Measurements from ENCODE around the gene L1CAM. TPM values are rescaled to one million over a fixed set of nuclear protein-coding genes. Genes with fewer than 3 reads are reported as not detected.
A peak's percentile ranks its signal among the peaks of the same experiment; 100 is the strongest.

L1CAM gene, protein sequence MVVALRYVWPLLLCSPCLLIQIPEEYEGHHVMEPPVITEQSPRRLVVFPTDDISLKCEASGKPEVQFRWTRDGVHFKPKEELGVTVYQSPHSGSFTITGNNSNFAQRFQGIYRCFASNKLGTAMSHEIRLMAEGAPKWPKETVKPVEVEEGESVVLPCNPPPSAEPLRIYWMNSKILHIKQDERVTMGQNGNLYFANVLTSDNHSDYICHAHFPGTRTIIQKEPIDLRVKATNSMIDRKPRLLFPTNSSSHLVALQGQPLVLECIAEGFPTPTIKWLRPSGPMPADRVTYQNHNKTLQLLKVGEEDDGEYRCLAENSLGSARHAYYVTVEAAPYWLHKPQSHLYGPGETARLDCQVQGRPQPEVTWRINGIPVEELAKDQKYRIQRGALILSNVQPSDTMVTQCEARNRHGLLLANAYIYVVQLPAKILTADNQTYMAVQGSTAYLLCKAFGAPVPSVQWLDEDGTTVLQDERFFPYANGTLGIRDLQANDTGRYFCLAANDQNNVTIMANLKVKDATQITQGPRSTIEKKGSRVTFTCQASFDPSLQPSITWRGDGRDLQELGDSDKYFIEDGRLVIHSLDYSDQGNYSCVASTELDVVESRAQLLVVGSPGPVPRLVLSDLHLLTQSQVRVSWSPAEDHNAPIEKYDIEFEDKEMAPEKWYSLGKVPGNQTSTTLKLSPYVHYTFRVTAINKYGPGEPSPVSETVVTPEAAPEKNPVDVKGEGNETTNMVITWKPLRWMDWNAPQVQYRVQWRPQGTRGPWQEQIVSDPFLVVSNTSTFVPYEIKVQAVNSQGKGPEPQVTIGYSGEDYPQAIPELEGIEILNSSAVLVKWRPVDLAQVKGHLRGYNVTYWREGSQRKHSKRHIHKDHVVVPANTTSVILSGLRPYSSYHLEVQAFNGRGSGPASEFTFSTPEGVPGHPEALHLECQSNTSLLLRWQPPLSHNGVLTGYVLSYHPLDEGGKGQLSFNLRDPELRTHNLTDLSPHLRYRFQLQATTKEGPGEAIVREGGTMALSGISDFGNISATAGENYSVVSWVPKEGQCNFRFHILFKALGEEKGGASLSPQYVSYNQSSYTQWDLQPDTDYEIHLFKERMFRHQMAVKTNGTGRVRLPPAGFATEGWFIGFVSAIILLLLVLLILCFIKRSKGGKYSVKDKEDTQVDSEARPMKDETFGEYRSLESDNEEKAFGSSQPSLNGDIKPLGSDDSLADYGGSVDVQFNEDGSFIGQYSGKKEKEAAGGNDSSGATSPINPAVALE
- total RNA-seq: under 1 TPM in 1 of 2 donors, not detected in 1; 0.59 TPM
- polyA plus RNA-seq: under 1 TPM; 0.28 to 0.39 TPM

DNA sequence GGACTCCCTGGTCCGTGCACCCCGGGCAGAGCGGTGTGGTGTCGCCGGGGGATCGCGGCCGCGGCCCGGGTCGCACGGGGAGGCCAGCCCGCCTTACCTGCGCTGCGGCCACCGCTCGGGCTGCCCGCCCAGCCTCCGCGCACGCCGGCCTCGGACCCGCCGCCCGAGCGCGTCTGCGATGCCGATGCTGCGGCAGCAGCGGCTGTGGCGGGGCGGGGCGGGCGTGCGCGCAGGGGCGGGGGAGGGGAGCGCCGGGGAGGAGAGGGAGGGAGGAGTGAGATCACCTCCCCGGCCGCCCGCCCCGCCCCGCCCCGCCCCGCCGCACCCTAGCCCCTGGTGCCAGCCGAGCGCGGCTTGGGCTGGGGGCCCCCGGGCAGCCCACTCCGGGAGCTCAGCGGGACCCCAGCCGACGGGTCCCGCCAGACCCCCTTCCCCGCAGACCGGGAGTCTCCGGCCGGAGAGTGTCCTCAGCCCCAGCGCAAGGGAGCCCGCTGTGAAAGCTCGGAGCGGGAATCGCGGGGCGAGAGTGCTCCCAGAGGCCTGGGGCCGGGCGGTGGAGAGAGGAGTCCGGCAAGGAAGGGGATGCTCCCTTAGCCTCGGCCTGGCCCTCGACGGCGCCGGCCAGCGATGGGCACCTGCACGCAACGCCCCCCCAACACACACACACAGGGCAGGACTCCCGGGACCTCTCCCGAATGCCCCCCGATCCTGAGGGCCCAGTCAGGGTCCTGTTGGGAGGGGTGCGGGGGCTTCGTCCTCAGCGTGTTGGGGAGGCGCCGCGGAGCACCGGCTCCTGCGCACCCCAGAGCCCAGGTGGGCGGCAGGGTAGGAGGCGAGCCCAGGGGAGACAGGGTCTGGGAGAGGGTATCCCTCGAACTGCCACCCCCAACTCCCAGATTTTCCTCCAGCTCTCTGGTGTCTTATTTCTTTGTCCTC is at the start of gene L1CAM:
Gene L1CAM (minus strand): TSS at position 206 of the 936 bp plus-strand sequence. CDS start 10,337 bp downstream, outside the sequence.
- 4% methylated on average over 67 of the region's 94 CpGs for WGBS
- Histone ChIP-seq H3K27ac (ENCODE audit: low read depth in 1 of 2, low read length in 2 of 2) (no peak within 1 kb of the TSS), H3K27me3 (ENCODE audit: control insufficient read depth in 4 of 4, insufficient read depth in 4 of 4, low read length in 3 of 4) (peaks cover 0 to 3% (median 1%) of the 10 kb centered on the region in 4 donors), H3K9ac (ENCODE audit: low read depth in 1 of 2, low read length in 2 of 2) (no peak within 1 kb of the TSS), H3K9me3 (ENCODE audit: control insufficient read depth in 4 of 4, low read length in 3 of 4) (no peaks in the 10 kb centered on the region), H3K36me3 (ENCODE audit: control insufficient read depth in 4 of 4, insufficient read depth in 3 of 4, low read depth in 1 of 4, low read length in 3 of 4) (no peaks in the 10 kb centered on the region), H3K4me1 (ENCODE audit: control insufficient read depth in 4 of 4, insufficient read depth in 4 of 4, low read length in 3 of 4) (peaks cover 0 to 2% (median 0%) of the 10 kb centered on the region in 4 donors), H3K4me3 (ENCODE audit: low read depth in 1 of 3, low read length in 3 of 3) (no peak within 1 kb of the TSS)
- no peak for TF ChIP-seq FOXA1 (IDR thresholded peaks at IDR 0.05)
- no peak for TF ChIP-seq HNF4G (IDR thresholded peaks at IDR 0.05)
- TF ChIP-seq JUND (IDR thresholded peaks at IDR 0.05): no peak
- no peak for TF ChIP-seq FOXA2 (IDR thresholded peaks at IDR 0.05)
- no peak for TF ChIP-seq YY1 (IDR thresholded peaks at IDR 0.05)
- TF ChIP-seq, protein P1, sequence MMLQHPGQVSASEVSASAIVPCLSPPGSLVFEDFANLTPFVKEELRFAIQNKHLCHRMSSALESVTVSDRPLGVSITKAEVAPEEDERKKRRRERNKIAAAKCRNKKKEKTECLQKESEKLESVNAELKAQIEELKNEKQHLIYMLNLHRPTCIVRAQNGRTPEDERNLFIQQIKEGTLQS (IDR thresholded peaks at IDR 0.05): no peak
- no peak for TF ChIP-seq GABPA (IDR thresholded peaks at IDR 0.05 in 1 of 2, conservative IDR thresholded peaks at IDR 0.05 in 1 of 2)
- TF ChIP-seq, protein P2, sequence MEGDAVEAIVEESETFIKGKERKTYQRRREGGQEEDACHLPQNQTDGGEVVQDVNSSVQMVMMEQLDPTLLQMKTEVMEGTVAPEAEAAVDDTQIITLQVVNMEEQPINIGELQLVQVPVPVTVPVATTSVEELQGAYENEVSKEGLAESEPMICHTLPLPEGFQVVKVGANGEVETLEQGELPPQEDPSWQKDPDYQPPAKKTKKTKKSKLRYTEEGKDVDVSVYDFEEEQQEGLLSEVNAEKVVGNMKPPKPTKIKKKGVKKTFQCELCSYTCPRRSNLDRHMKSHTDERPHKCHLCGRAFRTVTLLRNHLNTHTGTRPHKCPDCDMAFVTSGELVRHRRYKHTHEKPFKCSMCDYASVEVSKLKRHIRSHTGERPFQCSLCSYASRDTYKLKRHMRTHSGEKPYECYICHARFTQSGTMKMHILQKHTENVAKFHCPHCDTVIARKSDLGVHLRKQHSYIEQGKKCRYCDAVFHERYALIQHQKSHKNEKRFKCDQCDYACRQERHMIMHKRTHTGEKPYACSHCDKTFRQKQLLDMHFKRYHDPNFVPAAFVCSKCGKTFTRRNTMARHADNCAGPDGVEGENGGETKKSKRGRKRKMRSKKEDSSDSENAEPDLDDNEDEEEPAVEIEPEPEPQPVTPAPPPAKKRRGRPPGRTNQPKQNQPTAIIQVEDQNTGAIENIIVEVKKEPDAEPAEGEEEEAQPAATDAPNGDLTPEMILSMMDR (IDR thresholded peaks at IDR 0.05; ENCODE audit: low read depth, low read length, missing input control): no peak
- no peak for TF ChIP-seq SP1 (IDR thresholded peaks at IDR 0.05)
- TF ChIP-seq, protein P3, sequence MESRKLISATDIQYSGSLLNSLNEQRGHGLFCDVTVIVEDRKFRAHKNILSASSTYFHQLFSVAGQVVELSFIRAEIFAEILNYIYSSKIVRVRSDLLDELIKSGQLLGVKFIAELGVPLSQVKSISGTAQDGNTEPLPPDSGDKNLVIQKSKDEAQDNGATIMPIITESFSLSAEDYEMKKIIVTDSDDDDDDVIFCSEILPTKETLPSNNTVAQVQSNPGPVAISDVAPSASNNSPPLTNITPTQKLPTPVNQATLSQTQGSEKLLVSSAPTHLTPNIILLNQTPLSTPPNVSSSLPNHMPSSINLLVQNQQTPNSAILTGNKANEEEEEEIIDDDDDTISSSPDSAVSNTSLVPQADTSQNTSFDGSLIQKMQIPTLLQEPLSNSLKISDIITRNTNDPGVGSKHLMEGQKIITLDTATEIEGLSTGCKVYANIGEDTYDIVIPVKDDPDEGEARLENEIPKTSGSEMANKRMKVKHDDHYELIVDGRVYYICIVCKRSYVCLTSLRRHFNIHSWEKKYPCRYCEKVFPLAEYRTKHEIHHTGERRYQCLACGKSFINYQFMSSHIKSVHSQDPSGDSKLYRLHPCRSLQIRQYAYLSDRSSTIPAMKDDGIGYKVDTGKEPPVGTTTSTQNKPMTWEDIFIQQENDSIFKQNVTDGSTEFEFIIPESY (IDR thresholded peaks at IDR 0.05): no peak
- no peak for TF ChIP-seq RXRA (IDR thresholded peaks at IDR 0.05)
- no peak for DNase-seq (ENCODE audit: low spot score)

- Histone ChIP-seq H3K4me1 (ENCODE audit: control insufficient read depth in 4 of 4, insufficient read depth in 4 of 4, low read length in 3 of 4) (peaks cover 0 to 14% (median 9%) of the 10 kb centered on the region in 4 donors), H3K36me3 (ENCODE audit: control insufficient read depth in 4 of 4, insufficient read depth in 3 of 4, low read depth in 1 of 4, low read length in 3 of 4) (peaks cover 0 to 11% (median under 1%) of the 10 kb centered on the region in 4 donors), H3K4me3 (ENCODE audit: low read depth in 1 of 3, low read length in 3 of 3) (peak overlapping the region; percentile 7 to 90 (median 39)), H3K27me3 (ENCODE audit: control insufficient read depth in 4 of 4, insufficient read depth in 4 of 4, low read length in 3 of 4) (no peaks in the 10 kb centered on the region), H3K9me3 (ENCODE audit: control insufficient read depth in 4 of 4, low read length in 3 of 4) (no peaks in the 10 kb centered on the region), H3K9ac (ENCODE audit: low read depth in 1 of 2, low read length in 2 of 2) (no peak overlapping the region), H3K27ac (ENCODE audit: low read depth in 1 of 2, low read length in 2 of 2) (no peak overlapping the region)
- DNase-seq (ENCODE audit: low spot score): no peak
- TF ChIP-seq SP1 (IDR thresholded peaks at IDR 0.05) (peak; percentile 7), RAD21 (IDR thresholded peaks at IDR 0.05) (no peak), RXRA (IDR thresholded peaks at IDR 0.05) (peak in 1 of 2 donors; percentile 47)
- WGBS: 7% methylated on average over 32 of the region's 32 CpGs
These were observed 49.4 kb upstream of the L1CAM start for GRCh38 chrX:153935326-153935851.
